K562 (cell line): ENCODE data around the gene GABRD. TPM values are rescaled to one million over a fixed set of nuclear protein-coding genes. Genes with fewer than 3 reads are reported as not detected.
A peak's percentile ranks its signal among the peaks of the same experiment; 100 is the strongest.
"Not testable (repeated sequence)": the region's sequence is repeated elsewhere in the genome, so short reads cannot be mapped to it uniquely, and the experiment has no call there.

Experiments
- ATAC-seq: fragments of 200-7000 bp; cut with Tn5 transposase; 3 replicates; pipeline ENCODE4 v1.9.1; 2020; ENCODE audit warnings: moderate library complexity
- BruUV-seq: library from RNA; stranded (reverse); fragments of 400-500 nt; replicated peaks from 2 replicates; lab custom pipeline; 2021; lab: Mats Ljungman, UMichigan
- CTCF ChIA-PET: fragments of 300-600 bp; formaldehyde crosslinking; extraction: SDS; loops from one replicate; lab custom pipeline; 2021; ENCODE audit warnings: low intra/inter-chr PET ratio; lab: Yijun Ruan, JAX
- POLR2A ChIA-PET: fragments of 300-600, 350-650 bp; sonication (Branson Sonifier 250); formaldehyde crosslinking; extraction: SDS; loops from one replicate; lab custom pipeline; 2021; ENCODE audit warnings: antibody characterized with exemption, inconsistent platforms; lab: Yijun Ruan, JAX
- DNase-seq, 4 experiments: peaks; one replicate each; pipeline versions ENCODE4 v3.0.0 to v3.0.0-alpha.2; 2011 to 2018; ENCODE audit warnings: low spot score in 3 of 4, mixed read lengths in 3 of 4; ENCODE audit errors: extremely low read depth in 1 of 4
- FAIRE-seq: peaks from 2 replicates; lab custom pipeline; 2011; peaks lifted over from hg19 to GRCh38; lab: Jason Lieb, UNC
- H2AFZ ChIP-seq: 2 replicates; pipeline ENCODE4 v1.6.0; 2011; ENCODE audit warnings: low read depth, low read length, control low read depth, inconsistent platforms
- H3K27ac ChIP-seq: fragments of 200-600 bp; 3 replicates; pipeline ENCODE4 v1.8.0; 2011; ENCODE audit warnings: low read depth, mild to moderate bottlenecking, control low read depth, inconsistent platforms, low read length, moderate library complexity, mixed read lengths; ENCODE audit errors: extremely low read depth
- H3K27me3 ChIP-seq, 2 experiments: fragments of 300-600 bp in 1 of 2; 2 replicates in 1 of 2; 3 replicates in 1 of 2; pipeline versions ENCODE4 v1.6.0 to v1.8.0; 2011; ENCODE audit warnings: inconsistent platforms in 2 of 2, low read length in 2 of 2, mild to moderate bottlenecking in 1 of 2, mixed read lengths in 1 of 2, moderate library complexity in 1 of 2; ENCODE audit not compliant: control insufficient read depth in 2 of 2, insufficient read depth in 2 of 2
- H3K36me3 ChIP-seq: fragments of 300-600 bp; 3 replicates; pipeline ENCODE4 v1.8.0; 2011; ENCODE audit warnings: mild to moderate bottlenecking, low read length, inconsistent platforms; ENCODE audit not compliant: control insufficient read depth, insufficient read depth
- H3K4me1 ChIP-seq, 2 experiments: fragments of 200-600 bp in 1 of 2; replicated peaks in 1 of 2; 2 replicates in 1 of 2; 3 replicates in 1 of 2; pipeline versions ENCODE4 v1.5.1 to v1.8.0; 2011; ENCODE audit warnings: inconsistent platforms in 2 of 2, low read length in 2 of 2, mild to moderate bottlenecking in 1 of 2, mixed read lengths in 1 of 2, moderate library complexity in 1 of 2; ENCODE audit not compliant: control insufficient read depth in 2 of 2, insufficient read depth in 2 of 2
- H3K4me2 ChIP-seq: 2 replicates; pipeline ENCODE4 v1.6.1; 2011; ENCODE audit warnings: low read length, control low read depth, inconsistent platforms, mixed read lengths; ENCODE audit not compliant: insufficient read depth
- H3K4me3 ChIP-seq: fragments of 200-600 bp; sonication (generic), shearing (Covaris generic); 2 replicates; pipeline ENCODE4 v1.5.1; 2016; ENCODE audit warnings: control low read depth, inconsistent platforms
- H3K79me2 ChIP-seq: fragments of 200-600 bp; 3 replicates; pipeline ENCODE4 v1.8.0; 2011; ENCODE audit warnings: low read length, inconsistent platforms; ENCODE audit not compliant: control insufficient read depth, insufficient read depth
- H3K9ac ChIP-seq, 2 experiments: 2 replicates each; pipeline versions ENCODE4 v1.6.0 to v1.6.1; 2011; ENCODE audit warnings: low read depth in 2 of 2, low read length in 2 of 2, control low read depth in 1 of 2, inconsistent platforms in 1 of 2, mild to moderate bottlenecking in 1 of 2, mixed read lengths in 1 of 2; ENCODE audit not compliant: insufficient read depth in 1 of 2
- H3K9me1 ChIP-seq: one replicate; pipeline ENCODE4 v1.6.0; 2011; ENCODE audit warnings: inconsistent platforms, mild to moderate bottlenecking, low read length, moderate library complexity; ENCODE audit not compliant: control insufficient read depth, insufficient read depth
- H3K9me3 ChIP-seq: replicated peaks from 2 replicates; pipeline ENCODE4 v1.5.1; 2011; ENCODE audit warnings: low read depth, low read length, inconsistent platforms; ENCODE audit not compliant: control insufficient read depth, insufficient read depth
- H4K20me1 ChIP-seq: replicated peaks from 2 replicates; pipeline ENCODE4 v1.6.1; 2011; ENCODE audit warnings: low read length, inconsistent platforms, mixed read lengths; ENCODE audit not compliant: control insufficient read depth, insufficient read depth
- SAFB ChIP-seq: fragments of 200-400 bp; formaldehyde crosslinking; IDR thresholded peaks from 2 replicates; pipeline ENCODE4 v1.6.1; 2017; ENCODE audit warnings: low read depth, low read length, borderline replicate concordance
- ZNF143 ChIP-seq: sonication (generic); formaldehyde crosslinking; IDR thresholded peaks from 2 replicates; pipeline ENCODE4 v1.9.0; 2022; ENCODE audit warnings: mild to moderate bottlenecking, missing genetic modification reagents
- ZNF76 ChIP-seq: fragments of 250-450 bp; sonication (Bioruptor Pico); IDR thresholded peaks from 2 replicates; pipeline ENCODE4 v1.4.0; 2020; ENCODE audit warnings: mild to moderate bottlenecking, moderate library complexity, borderline replicate concordance
- WGBS: fragments of 100-300 bp; shearing (Covaris generic); methylation state at CpG from one replicate; pipeline ENCODE4 v1.1.6; 2016; ENCODE audit warnings: low coverage, mixed read lengths; ENCODE audit not compliant: insufficient coverage; ENCODE audit errors: missing lambda C conversion rate; 5-methylcytosine and 5-hydroxymethylcytosine counted together
- in situ Hi-C: fragments of 300-500 bp; cut with MboI; formaldehyde crosslinking; loops from 4 replicates; pipeline ENCODE4 v1.15.0; 2018; ENCODE audit warnings: inconsistent platforms, mixed read lengths
- intact Hi-C: fragments of 100-400 bp; cut with micrococcal nuclease; formaldehyde crosslinking; loops from 2 replicates; pipeline ENCODE4 v1.14.2; 2022
- polyA plus RNA-seq, 8 experiments: library from polyadenylated mRNA; depleted of rRNA in 4 of 8; stranded (reverse) in 5 of 8; unstranded in 3 of 8; fragments of >200 nt; fragmentation: Nextera tagmentation in 2 of 8; fragmentation: Illumina TruSeq in 1 of 8; extraction: Ambion mirVana in 2 of 8; extraction: Trizol in 1 of 8; gene quantifications; 2 replicates each; pipeline versions ENCODE4 v1.2.1 to v1.2.3, GENCODE V29; 2011 to 2014; ENCODE audit warnings: inconsistent platforms in 1 of 8, missing spikeins in 1 of 8
- total RNA-seq, 7 experiments: library from RNA; depleted of rRNA in 6 of 7; stranded (reverse); fragments of >200 nt in 6 of 7; fragmentation: Illumina TruSeq in 2 of 7; extraction: Trizol in 2 of 7; gene quantifications; 2 replicates each; pipeline versions ENCODE4 v1.2.1 to v1.2.3, GENCODE V29; 2011 to 2021; ENCODE audit warnings: low replicate concordance in 1 of 7

The GABRD gene
- total and polyA plus RNA-seq, 9 of the 15 experiments (the other 6 are each of a cell fraction or from before 2014, with no cell fraction given): 0.07 TPM; not detected in 8

DNA sequence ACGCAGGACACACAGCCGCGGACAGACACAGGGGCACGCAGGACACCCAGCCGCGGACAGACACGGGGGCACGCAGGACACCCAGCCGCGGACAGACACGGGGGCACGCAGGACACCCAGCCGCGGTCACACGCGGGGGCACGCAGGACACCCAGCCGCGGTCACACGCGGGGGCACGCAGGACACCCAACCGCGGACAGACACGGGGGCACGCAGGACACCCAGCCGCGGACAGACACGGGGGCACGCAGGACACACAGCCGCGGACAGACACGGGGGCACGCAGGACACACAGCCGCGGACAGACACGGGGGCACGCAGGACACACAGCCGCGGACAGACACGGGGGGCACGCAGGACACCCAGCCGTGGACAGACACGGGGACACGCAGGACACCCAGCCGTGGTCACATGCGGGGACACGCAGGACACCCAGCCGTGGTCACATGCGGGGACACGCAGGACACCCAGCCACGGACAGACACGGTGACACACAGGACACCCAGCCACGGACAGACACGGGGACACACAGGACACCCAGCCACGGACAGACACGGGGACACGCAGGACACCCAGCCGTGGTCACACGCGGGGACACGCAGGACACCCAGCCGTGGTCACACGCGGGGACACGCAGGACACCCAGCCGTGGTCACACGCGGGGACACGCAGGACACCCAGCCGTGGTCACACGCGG lies 37.4 kb upstream of the GABRD start:
- FAIRE-seq, POLR2A ChIA-PET, CTCF ChIA-PET, DNase-seq, H3K9me3 ChIP-seq, H3K9ac ChIP-seq, H2AFZ ChIP-seq, BruUV-seq, H3K79me2 ChIP-seq, ATAC-seq, H3K36me3 ChIP-seq, H3K27ac ChIP-seq, H4K20me1 ChIP-seq, H3K4me3 ChIP-seq, intact Hi-C loops, in situ Hi-C loops, H3K9me1 ChIP-seq, H3K4me2 ChIP-seq: not testable (repeated sequence)
- peak; percentile 57; the same call in 1 of the 2 replicates for TF ChIP-seq SAFB
- Histone ChIP-seq H3K27me3 (peaks cover 27 to 50% of the 10 kb centered on the region in 2 experiments; a peak in 4 of 5 replicates), H3K4me1 (peaks cover 0 to 41% of the 10 kb centered on the region in 2 experiments; a peak in 2 of 5 replicates)
- 60% methylated on average over 40 of the region's 73 CpGs for WGBS

DNA sequence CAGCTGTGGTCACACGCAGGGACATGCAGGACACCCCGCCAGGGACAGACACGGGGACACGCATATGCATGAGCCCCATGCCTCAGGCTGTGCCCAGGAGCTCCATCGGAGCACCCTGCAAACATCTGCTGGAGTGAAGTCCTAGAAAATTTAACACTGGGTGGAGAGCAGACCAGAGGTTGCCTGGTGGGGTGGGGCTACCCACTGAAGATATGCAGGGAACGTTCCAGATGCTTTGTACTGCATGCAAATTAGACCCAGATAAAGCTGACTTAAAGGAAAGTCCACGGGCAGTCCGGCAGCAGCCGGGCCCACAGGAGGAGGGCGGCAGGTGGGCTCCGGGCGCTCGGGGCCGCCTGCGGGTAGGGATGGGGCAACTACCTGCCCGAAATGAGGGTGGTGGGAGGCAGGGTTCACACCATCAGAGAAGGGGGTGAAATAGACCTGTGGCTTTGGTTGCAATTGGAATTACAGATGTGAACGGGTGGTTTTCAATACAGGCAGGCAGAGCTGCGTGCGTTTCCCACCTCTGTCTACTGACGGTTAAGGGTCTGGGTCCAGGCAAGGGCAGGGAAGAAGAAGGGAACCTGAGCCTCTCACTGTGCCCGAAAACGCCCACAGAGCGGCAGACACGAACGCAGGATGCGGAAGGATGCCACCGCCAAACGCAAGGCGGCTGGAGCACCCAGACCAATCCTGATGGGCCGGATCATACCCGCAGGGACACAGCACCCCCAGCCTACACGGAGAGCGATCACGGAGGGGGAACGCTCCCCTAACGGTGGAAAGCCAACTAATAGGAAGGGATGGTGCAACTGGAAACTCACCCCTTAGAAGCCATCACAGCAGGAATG lies 36.5 kb upstream of the GABRD start:
- in situ Hi-C loops (no loop called here), intact Hi-C loops (no loop called here)
- peak overlapping the region; percentile 84; the same call in 1 of the 2 replicates for H2AFZ ChIP-seq
- FAIRE-seq: no peak
- no peak overlapping the region for H3K9ac ChIP-seq
- H3K36me3 ChIP-seq: no peaks in the 10 kb centered on the region
- H3K4me1 ChIP-seq: peaks cover 0 to 48% of the 10 kb centered on the region in 2 experiments; a peak in 2 of 5 replicates
- no peaks in the 10 kb centered on the region for H3K79me2 ChIP-seq
- H3K27me3 ChIP-seq: peaks cover 27 to 50% of the 10 kb centered on the region in 2 experiments; a peak in 4 of 5 replicates
- POLR2A ChIA-PET: interaction anchor here (0.6 kb wide), 1 partner anchor 327 kb away, joined by 3 read pairs; no protein-coding TSS in a partner anchor
- 27% methylated on average over 35 of the region's 36 CpGs for WGBS
- no peak overlapping the region for H3K27ac ChIP-seq
- 0 out of 2 replicates have a peak overlapping the region, but pooled peaks have one; percentile 46 for H3K4me2 ChIP-seq
- no peak overlapping the region for H3K4me3 ChIP-seq
- CTCF ChIA-PET: no interaction called here
- BruUV-seq: no TSS peak
- TF ChIP-seq ZNF143 (CRISPR knock-in tag) (peak; percentile 42; the same call in 1 of the 2 replicates), ZNF76 (CRISPR knock-in tag) (no peak)
- no peaks in the 10 kb centered on the region for H3K9me1 ChIP-seq
- no peaks in the 10 kb centered on the region for H4K20me1 ChIP-seq
- peak; percentile 12; the same call in 2 of the 3 replicates for ATAC-seq
- H3K9me3 ChIP-seq: no peaks in the 10 kb centered on the region; the same call in 1 of the 2 replicates
- no peak for DNase-seq
